M059J (cell line): ENCODE results near the gene FAM180A. TPM values are rescaled to one million over a fixed set of nuclear protein-coding genes. Genes with fewer than 3 reads are reported as not detected.
A peak's percentile ranks its signal among the peaks of the same experiment; 100 is the strongest.

Experiments
- DNase-seq: peaks from one replicate; pipeline ENCODE4 v3.0.0-alpha.2; 2012; ENCODE audit warnings: low read depth
- total RNA-seq: library from RNA; depleted of rRNA; stranded (reverse); fragments of >200 nt; shearing (Covaris generic); gene quantifications from 2 replicates; pipeline ENCODE4 v1.2.3, GENCODE V29; 2014; rRNA removed

The FAM180A gene
- total RNA-seq: 1.9 and 3.4 TPM in 2 replicates

- peak; percentile 41 for DNase-seq
Measured at GRCh38 chr7:135748770-135749169, at the start of gene FAM180A. TSS of gene FAM180A (minus strand) at chr7:135748813. CDS start at chr7:135748580, 233 bp downstream.

GRCh38 chr7:135798095-135798494 lies 49.5 kb upstream of the FAM180A start:
- DNase-seq: no peak

- DNase-seq: no peak
Measured at GRCh38 chr7:135795846-135796570, 47.4 kb upstream of the FAM180A start.

GRCh38 chr7:135793841-135794240 lies 45.2 kb upstream of the FAM180A start:
- no peak for DNase-seq

- no peak for DNase-seq
Measured at GRCh38 chr7:135792866-135793265, 44.3 kb upstream of the FAM180A start.

- DNase-seq: no peak
Measured at GRCh38 chr7:135792363-135792668, 43.7 kb upstream of the FAM180A start.

- no peak for DNase-seq
Measured at GRCh38 chr7:135791543-135792362, 43.1 kb upstream of the FAM180A start.

- DNase-seq: no peak
Measured at GRCh38 chr7:135790371-135790977, 41.9 kb upstream of the FAM180A start.

GRCh38 chr7:135789956-135790355 lies 41.3 kb upstream of the FAM180A start:
- DNase-seq: no peak

GRCh38 chr7:135789431-135789830 lies 40.8 kb upstream of the FAM180A start:
- no peak for DNase-seq

GRCh38 chr7:135786911-135787310 lies 38.3 kb upstream of the FAM180A start:
- no peak for DNase-seq

GRCh38 chr7:135785065-135785464 lies 36.5 kb upstream of the FAM180A start:
- no peak for DNase-seq

- no peak for DNase-seq
Measured at GRCh38 chr7:135784013-135784412, 35.4 kb upstream of the FAM180A start.

GRCh38 chr7:135782801-135783200 lies 34.2 kb upstream of the FAM180A start:
- no peak for DNase-seq

GRCh38 chr7:135782377-135782776 lies 33.8 kb upstream of the FAM180A start:
- no peak for DNase-seq

GRCh38 chr7:135777626-135778398 lies 29.2 kb upstream of the FAM180A start:
- no peak for DNase-seq

- DNase-seq: peak; percentile 36
Measured at GRCh38 chr7:135775915-135776314, 27.3 kb upstream of the FAM180A start.

GRCh38 chr7:135775230-135775629 lies 26.6 kb upstream of the FAM180A start:
- peak; percentile 46 for DNase-seq

GRCh38 chr7:135774284-135774683 lies 25.7 kb upstream of the FAM180A start:
- peak; percentile 96 for DNase-seq

GRCh38 chr7:135773464-135773863 lies 24.9 kb upstream of the FAM180A start:
- DNase-seq: no peak

- DNase-seq: no peak
Measured at GRCh38 chr7:135772639-135773222, 24.1 kb upstream of the FAM180A start.
